Aortic smooth muscle cell (primary cell): ENCODE measurements around the gene LRRN2. TPM values are rescaled to one million over a fixed set of nuclear protein-coding genes. Genes with fewer than 3 reads are reported as not detected.

ENCODE experiments used
- total RNA-seq: library from RNA; depleted of rRNA; stranded (reverse); fragments of >200 nt; gene quantifications from 2 replicates; pipeline ENCODE4 v1.2.3, GENCODE V29; 2014

The LRRN2 gene
- total RNA-seq = not detected in 2 replicates

GRCh38 chr1:204685236-204686006 lies at the start of gene LRRN2:
TSS of gene LRRN2 (minus strand) at chr1:204685738. CDS start at chr1:204619992, 65,746 bp downstream.

Other genes with a start within 250 kb of the LRRN2 start
- 2.8 and 4.8 TPM in 2 replicates for gene PIK3C2B, start 190.9 kb downstream of the LRRN2 start, total RNA-seq
- 21.7 and 30.5 TPM in 2 replicates for gene MDM4, start 169.3 kb downstream of the LRRN2 start, total RNA-seq
- gene NFASC, start 185.1 kb upstream of the LRRN2 start, total RNA-seq = 14.3 and 15.7 TPM in 2 replicates